Esophagus muscularis mucosa (tissue), 4 donors: ENCODE results near the gene TMEM132E. TPM values are rescaled to one million over a fixed set of nuclear protein-coding genes. Genes with fewer than 3 reads are reported as not detected.

Experiments used
- DNase-seq: peaks from one replicate; pipeline ENCODE4 v3.0.0-alpha.2; 2017; ENCODE audit errors: extremely low spot score
- H3K27ac ChIP-seq, 4 donors: fragments of 200-600 bp; sonication (generic); replicated peaks in 1 of 4; 1 replicate in 3 of 4; 2 replicates in 1 of 4; pipeline ENCODE4 v1.5.1; 2016 to 2019; ENCODE audit warnings: mild to moderate bottlenecking in 1 of 4
- H3K27me3 ChIP-seq, 4 donors: fragments of 200-600 bp; sonication (generic); one replicate each; pipeline versions ENCODE4 v1.5.1 to v1.6.0; 2016 to 2019
- H3K36me3 ChIP-seq, 4 donors: fragments of 200-600 bp; sonication (generic); one replicate each; pipeline ENCODE4 v1.5.1; 2016 to 2019
- H3K4me1 ChIP-seq, 4 donors: fragments of 200-600 bp; sonication (generic); one replicate each; pipeline ENCODE4 v1.5.1; 2016 to 2019
- H3K4me3 ChIP-seq, 4 donors: fragments of 200-600 bp; sonication (generic); 1 replicate in 2 of 4; 2 replicates in 2 of 4; pipeline ENCODE4 v1.5.1; 2016 to 2019; ENCODE audit warnings: mild to moderate bottlenecking in 4 of 4, moderate library complexity in 1 of 4
- H3K9me3 ChIP-seq, 4 donors: fragments of 200-600 bp; sonication (generic); 1 replicate in 3 of 4; 2 replicates in 1 of 4; pipeline ENCODE4 v1.5.1; 2016 to 2019
- CTCF ChIP-seq, 3 experiments: fragments of 200-600 bp in 2 of 3; fragments of 450-650 bp in 1 of 3; sonication (generic) in 2 of 3; IDR thresholded peaks; one replicate each; pipeline ENCODE4 v1.5.1; 2017 to 2019; ENCODE audit warnings: antibody characterized with exemption in 3 of 3, mild to moderate bottlenecking in 2 of 3, moderate library complexity in 1 of 3
- EP300 ChIP-seq: sonication (generic); formaldehyde crosslinking; IDR thresholded peaks from one replicate; pipeline ENCODE4 v1.6.1; 2017; ENCODE audit warnings: antibody characterized with exemption
- POLR2A ChIP-seq: fragments of 450-650 bp; IDR thresholded peaks from one replicate; pipeline ENCODE4 v1.6.1; 2017; ENCODE audit warnings: antibody characterized with exemption, moderate library complexity, mild to moderate bottlenecking, low read depth
- POLR2AphosphoS5 ChIP-seq, 2 donors: sonication (generic); formaldehyde crosslinking; IDR thresholded peaks; one replicate each; pipeline ENCODE4 v1.6.1; 2017; ENCODE audit warnings: antibody characterized with exemption in 2 of 2
- WGBS: methylation state at CpG from one replicate; pipeline ENCODE4 v1.1.5; 2018; 5-methylcytosine and 5-hydroxymethylcytosine counted together
- intact Hi-C: fragments of 100-400 bp; cut with DNase I; formaldehyde crosslinking; loops from one replicate; pipeline ENCODE4 v1.15.1; 2023
- total RNA-seq, 4 donors: library from RNA; depleted of rRNA; stranded (reverse); fragments of >200 nt; gene quantifications; one replicate each; pipeline versions ENCODE4 v1.1.0 to v1.2.1, GENCODE V29; 2016

Gene TMEM132E
- total RNA-seq, 4 donors from 2014 or later, result under 0.01 to 0.06 TPM; not detected in 2

GRCh38 chr17:34633760-34634159 is 54.4 kb downstream of the TMEM132E start:
- intact Hi-C loops, result loop anchor here (10.0 kb wide), 1 partner anchor 491 kb away; the partner anchor contains the start of gene FNDC8
- H3K36me3 ChIP-seq, result no peaks in the 10 kb centered on the region
- H3K27me3 ChIP-seq, result peaks cover 0 to 91% (median 9%) of the 10 kb centered on the region in 4 donors
- 94% methylated on average over 3 of the region's 3 CpGs for WGBS
- H3K9me3 ChIP-seq, result no peaks in the 10 kb centered on the region
- no peak overlapping the region for H3K4me3 ChIP-seq
- H3K27ac ChIP-seq, result no peak overlapping the region
- no peak for DNase-seq
- TF ChIP-seq POLR2AphosphoS5 (IDR thresholded peaks at IDR 0.05), result no peak
- no peak for TF ChIP-seq CTCF (IDR thresholded peaks at IDR 0.05)
- no peak for TF ChIP-seq EP300
- TF ChIP-seq POLR2A, result no peak
- H3K4me1 ChIP-seq, result peaks cover 3 to 14% (median 12%) of the 10 kb centered on the region in 4 donors

- no peak overlapping the region for H3K4me3 ChIP-seq
- H3K27ac ChIP-seq, result no peak overlapping the region
- no peak for DNase-seq
- no peaks in the 10 kb centered on the region for H3K9me3 ChIP-seq
- intact Hi-C loops, result loop anchor here (10.0 kb wide), 1 partner anchor 490 kb away; the partner anchor contains the start of gene FNDC8
- H3K36me3 ChIP-seq, result no peaks in the 10 kb centered on the region
- H3K27me3 ChIP-seq, result peaks cover 0 to 91% (median 5%) of the 10 kb centered on the region in 4 donors
- 81% methylated on average over 12 of the region's 15 CpGs for WGBS
- H3K4me1 ChIP-seq, result peaks cover 3 to 14% (median 12%) of the 10 kb centered on the region in 4 donors
- TF ChIP-seq POLR2AphosphoS5 (IDR thresholded peaks at IDR 0.05) (no peak), POLR2A (no peak), CTCF (IDR thresholded peaks at IDR 0.05) (no peak), EP300 (no peak)
These were observed 55.3 kb downstream of the TMEM132E start for GRCh38 chr17:34634551-34635160.

- Histone ChIP-seq H3K27me3 (peaks cover 0 to 91% (median 5%) of the 10 kb centered on the region in 4 donors), H3K36me3 (no peaks in the 10 kb centered on the region), H3K27ac (no peak overlapping the region), H3K4me1 (peaks cover 3 to 14% (median 12%) of the 10 kb centered on the region in 4 donors), H3K4me3 (no peak overlapping the region), H3K9me3 (no peaks in the 10 kb centered on the region)
- intact Hi-C loops, result loop anchor here (10.0 kb wide), 1 partner anchor 489 kb away; the partner anchor contains the start of gene FNDC8
- 84% methylated on average over 8 of the region's 8 CpGs for WGBS
- TF ChIP-seq POLR2AphosphoS5 (IDR thresholded peaks at IDR 0.05) (no peak), EP300 (no peak), POLR2A (no peak), CTCF (IDR thresholded peaks at IDR 0.05) (no peak)
- DNase-seq, result no peak
These were observed 56.5 kb downstream of the TMEM132E start for GRCh38 chr17:34635876-34636275.

- DNase-seq, result no peak
- Histone ChIP-seq H3K9me3 (no peaks in the 10 kb centered on the region), H3K36me3 (no peaks in the 10 kb centered on the region), H3K27me3 (peaks cover 0 to 92% (median 5%) of the 10 kb centered on the region in 4 donors), H3K4me1 (peaks cover 3 to 14% (median 12%) of the 10 kb centered on the region in 4 donors), H3K27ac (no peak overlapping the region), H3K4me3 (peak overlapping the region in 1 of 4 donors; percentile 53)
- 59% methylated on average over 11 of the region's 20 CpGs for WGBS
- TF ChIP-seq POLR2AphosphoS5 (IDR thresholded peaks at IDR 0.05), result no peak
- TF ChIP-seq EP300, result no peak
- no peak for TF ChIP-seq POLR2A
- no peak for TF ChIP-seq CTCF (IDR thresholded peaks at IDR 0.05)
- intact Hi-C loops, result loop anchor here (10.0 kb wide), 1 partner anchor 488 kb away; the partner anchor contains the start of gene FNDC8
These were observed 57.7 kb downstream of the TMEM132E start for GRCh38 chr17:34637041-34637547.
